Measurements from ENCODE around the gene RPS6KA1.

RPS6KA1 gene

DNA sequence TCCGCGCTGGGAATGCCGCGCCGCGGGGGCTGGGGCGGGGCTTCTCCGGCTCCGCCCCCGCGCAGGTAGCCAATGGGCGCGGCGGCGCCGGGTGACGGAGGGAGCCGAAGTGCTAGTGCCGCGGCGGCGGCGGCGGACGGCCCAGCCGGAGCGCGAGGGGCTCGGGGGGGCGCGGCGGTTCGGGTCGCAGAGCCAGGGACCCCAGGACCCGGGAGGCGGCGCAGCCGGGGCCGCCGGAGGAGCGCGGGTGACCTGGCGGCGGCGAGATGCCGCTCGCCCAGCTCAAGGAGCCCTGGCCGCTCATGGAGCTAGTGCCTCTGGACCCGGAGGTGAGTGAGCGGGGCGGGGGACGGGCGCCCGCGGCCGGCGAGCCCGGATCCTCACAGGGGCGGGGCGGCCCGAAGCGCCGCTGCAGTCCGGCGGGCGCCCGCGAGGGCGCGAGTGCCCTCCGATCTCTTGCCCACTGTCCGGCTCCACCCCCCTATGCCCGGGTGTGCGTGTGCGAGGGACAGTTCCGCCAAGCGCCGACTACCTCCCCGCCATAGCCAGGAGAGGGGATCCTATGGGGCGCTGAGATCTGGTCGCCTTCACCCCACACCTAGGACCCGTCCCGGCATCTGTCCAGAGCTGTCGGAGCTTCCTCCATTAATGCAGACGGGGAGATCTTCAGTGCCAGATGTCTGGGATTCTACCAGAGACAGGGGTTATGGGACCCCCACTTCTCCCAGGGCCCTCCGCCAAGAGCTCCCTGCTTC, at the start of gene RPS6KA1:
TSS of gene RPS6KA1 (plus strand) at position 107 of the 755 bp plus-strand sequence. CDS start at position 267, 160 bp downstream.
- H3K27ac ChIP-seq, result peak within 1 kb of the TSS; percentile 79 to 99 (median 84)
- TF ChIP-seq Cebpa-rat (IDR thresholded peaks at IDR 0.05), result no peak
- peak within 1 kb of the TSS; percentile 84 to 99 (median 96) for H3K4me3 ChIP-seq
- H3K36me3 ChIP-seq, result peaks cover 0 to 15% (median 5%) of the 10 kb centered on the region in 11 experiments; a peak in 7 of 22 replicates
- no peaks in the 10 kb centered on the region for H3K9me3 ChIP-seq (replicated peaks in 1 of 11)
- peak within 1 kb of the TSS; percentile 97 to 100 (median 99) for H3K4me2 ChIP-seq
- H4K20me1 ChIP-seq, result peaks cover 4 to 42% (median 23%) of the 10 kb centered on the region in 11 experiments; a peak in 16 of 22 replicates
- peak within 1 kb of the TSS; percentile 88 to 96 (median 91) for H3K9ac ChIP-seq
- H3K4me1 ChIP-seq, result peaks cover 46 to 55% (median 51%) of the 10 kb centered on the region in 10 experiments
- H3K27me3 ChIP-seq, result no peaks in the 10 kb centered on the region

DNA sequence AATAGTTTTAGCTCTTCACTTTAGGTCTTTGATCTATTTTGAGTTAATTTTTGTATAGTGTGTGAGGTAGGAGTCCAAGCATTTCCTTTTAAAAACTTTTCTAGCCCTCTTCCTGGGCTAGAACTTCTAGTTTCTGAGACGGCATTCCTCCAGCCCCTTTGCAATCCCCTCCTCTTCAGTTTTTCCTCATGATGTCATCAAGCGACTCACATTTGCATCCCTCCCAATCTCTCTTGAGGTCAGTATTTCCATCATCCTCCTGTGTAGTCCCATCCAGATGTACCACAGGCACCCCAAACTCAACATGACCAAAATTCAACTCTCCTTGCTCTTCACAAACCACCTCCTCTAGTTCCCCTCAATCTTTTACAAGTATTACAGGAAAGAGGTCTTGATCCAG, 46.6 kb upstream of the RPS6KA1 start:
- peaks cover 0 to 11% (median 0%) of the 10 kb centered on the region in 11 experiments; a peak in 3 of 22 replicates for H4K20me1 ChIP-seq
- TF ChIP-seq Cebpa-rat (IDR thresholded peaks at IDR 0.05), result no peak
- H3K9ac ChIP-seq, result no peak overlapping the region
- H3K9me3 ChIP-seq (replicated peaks in 1 of 11), result no peaks in the 10 kb centered on the region
- no peaks in the 10 kb centered on the region for H3K27me3 ChIP-seq
- no peak overlapping the region for H3K4me2 ChIP-seq
- no peak overlapping the region for H3K4me3 ChIP-seq
- peaks cover 12 to 47% (median 28%) of the 10 kb centered on the region in 11 experiments for H3K36me3 ChIP-seq
- 0 out of 22 replicates have a peak overlapping the region, but pooled peaks of 1 of the 11 experiments have one; percentile 4 for H3K27ac ChIP-seq
- peaks cover 0 to 27% (median 17%) of the 10 kb centered on the region in 10 experiments; a peak in 17 of 20 replicates for H3K4me1 ChIP-seq

DNA sequence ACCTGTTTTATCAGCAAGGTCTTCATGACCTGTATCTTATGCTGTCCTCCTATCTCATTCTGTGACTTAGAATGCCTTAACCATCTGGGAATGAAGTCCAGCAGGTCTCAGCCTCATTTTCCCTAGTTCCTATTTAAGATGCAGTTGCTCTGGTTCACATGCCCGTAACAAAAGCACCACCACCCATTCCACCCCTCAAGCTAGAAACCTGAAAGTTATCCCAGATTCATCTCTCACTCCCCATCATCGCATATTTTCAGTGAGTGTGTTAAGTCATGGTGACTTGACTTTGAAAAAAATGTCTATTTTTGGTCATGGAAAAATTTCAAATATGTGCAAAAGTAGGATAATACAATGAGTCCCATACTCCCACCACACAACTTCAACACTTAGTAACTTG, 45.6 kb upstream of the RPS6KA1 start:
- H3K27me3 ChIP-seq, result no peaks in the 10 kb centered on the region
- peaks cover 7 to 38% (median 22%) of the 10 kb centered on the region in 11 experiments; a peak in 20 of 22 replicates for H3K36me3 ChIP-seq
- no peak overlapping the region for H3K27ac ChIP-seq
- peaks cover 0 to 10% (median 0%) of the 10 kb centered on the region in 11 experiments; a peak in 2 of 22 replicates for H4K20me1 ChIP-seq
- no peak for TF ChIP-seq Cebpa-rat (IDR thresholded peaks at IDR 0.05)
- peaks cover 0 to 27% (median 17%) of the 10 kb centered on the region in 10 experiments; a peak in 17 of 20 replicates for H3K4me1 ChIP-seq
- no peak overlapping the region for H3K4me3 ChIP-seq
- no peaks in the 10 kb centered on the region for H3K9me3 ChIP-seq (replicated peaks in 1 of 11)
- H3K4me2 ChIP-seq, result no peak overlapping the region
- no peak overlapping the region for H3K9ac ChIP-seq

DNA sequence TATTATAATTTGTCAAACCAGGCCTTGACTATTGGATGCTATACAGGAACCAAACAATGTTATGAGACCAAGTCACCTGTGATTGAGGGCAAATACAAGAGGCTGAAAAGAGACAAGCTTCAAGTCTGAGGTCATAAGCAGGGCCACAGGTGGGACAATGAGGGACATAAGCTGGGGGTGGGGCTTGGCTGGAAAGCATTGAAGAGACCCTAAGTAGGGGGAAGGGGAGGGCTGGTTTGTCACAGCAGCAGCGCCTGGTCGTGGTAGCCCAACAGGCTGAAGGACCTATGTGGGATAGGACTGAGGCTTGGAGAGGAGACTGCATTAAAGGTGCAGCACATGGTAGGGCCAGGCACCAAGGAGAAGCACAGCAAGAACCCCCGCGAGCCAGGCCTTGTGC, 39.4 kb upstream of the RPS6KA1 start:
- Histone ChIP-seq H3K4me3 (no peak overlapping the region), H3K9me3 (replicated peaks in 1 of 11) (no peaks in the 10 kb centered on the region), H4K20me1 (no peaks in the 10 kb centered on the region), H3K4me2 (no peak overlapping the region), H3K4me1 (peaks cover 0 to 29% (median 4%) of the 10 kb centered on the region in 10 experiments; a peak in 9 of 20 replicates), H3K9ac (no peak overlapping the region), H3K36me3 (no peaks in the 10 kb centered on the region), H3K27me3 (no peaks in the 10 kb centered on the region), H3K27ac (no peak overlapping the region)
- no peak for TF ChIP-seq Cebpa-rat (IDR thresholded peaks at IDR 0.05)

DNA sequence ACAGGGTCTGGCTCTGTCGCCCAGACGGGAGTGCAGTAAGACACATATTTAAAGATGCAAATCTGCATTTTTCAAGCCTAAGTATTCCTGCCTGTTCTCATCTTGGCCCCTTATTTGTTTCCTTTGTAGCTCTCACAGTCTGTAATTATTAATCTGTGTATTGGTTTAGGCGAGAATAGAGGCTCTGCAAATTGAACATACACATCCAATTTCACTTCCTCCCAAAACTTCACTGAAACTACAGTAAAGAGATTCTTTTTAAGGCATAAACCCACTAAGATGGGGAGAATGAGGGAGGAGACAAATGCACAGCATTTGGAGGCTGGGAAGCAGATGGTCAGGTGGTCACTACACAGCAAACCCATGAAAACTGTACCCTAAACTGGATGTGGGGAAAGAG, 36.3 kb upstream of the RPS6KA1 start:
- Histone ChIP-seq H4K20me1 (no peaks in the 10 kb centered on the region), H3K9ac (no peak overlapping the region), H3K4me2 (peak overlapping the region in 4 of 11 experiments; percentile 2 to 54 (median 44); a peak in 6 of 22 replicates), H3K27ac (no peak overlapping the region), H3K36me3 (no peaks in the 10 kb centered on the region), H3K27me3 (no peaks in the 10 kb centered on the region), H3K9me3 (replicated peaks in 1 of 11) (no peaks in the 10 kb centered on the region), H3K4me3 (no peak overlapping the region), H3K4me1 (peaks cover 0 to 32% (median 13%) of the 10 kb centered on the region in 10 experiments; a peak in 16 of 20 replicates)
- TF ChIP-seq Cebpa-rat (IDR thresholded peaks at IDR 0.05), result no peak

DNA sequence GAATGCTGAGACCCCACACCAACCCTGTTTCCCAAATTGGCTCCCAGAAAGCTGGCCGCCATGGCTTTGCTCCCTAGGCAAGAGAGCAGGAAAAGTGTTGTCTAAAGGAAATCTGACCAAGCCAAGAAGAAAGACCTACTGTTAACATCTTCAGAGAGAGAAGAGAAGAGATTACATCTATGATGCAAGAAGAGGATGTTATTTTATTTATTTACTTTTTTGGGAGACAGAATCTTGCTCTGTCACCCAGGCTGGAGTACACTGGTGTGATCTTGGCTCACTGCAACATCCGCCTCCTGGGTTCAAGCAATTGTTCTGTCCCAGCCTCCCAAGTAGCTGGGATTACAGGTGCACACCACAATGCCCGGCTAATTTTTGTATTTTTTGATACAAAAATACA, 35.6 kb upstream of the RPS6KA1 start:
- H3K4me2 ChIP-seq, result peak overlapping the region in 4 of 11 experiments; percentile 2 to 54 (median 44); a peak in 6 of 22 replicates
- peaks cover 0 to 5% (median 0%) of the 10 kb centered on the region in 11 experiments; a peak in 2 of 22 replicates for H4K20me1 ChIP-seq
- H3K9me3 ChIP-seq (replicated peaks in 1 of 11), result no peaks in the 10 kb centered on the region
- peaks cover 3 to 37% (median 16%) of the 10 kb centered on the region in 10 experiments; a peak in 19 of 20 replicates for H3K4me1 ChIP-seq
- no peak overlapping the region for H3K4me3 ChIP-seq
- H3K27ac ChIP-seq, result no peak overlapping the region
- no peaks in the 10 kb centered on the region for H3K36me3 ChIP-seq
- H3K9ac ChIP-seq, result no peak overlapping the region
- TF ChIP-seq Cebpa-rat (IDR thresholded peaks at IDR 0.05), result no peak
- no peaks in the 10 kb centered on the region for H3K27me3 ChIP-seq

DNA sequence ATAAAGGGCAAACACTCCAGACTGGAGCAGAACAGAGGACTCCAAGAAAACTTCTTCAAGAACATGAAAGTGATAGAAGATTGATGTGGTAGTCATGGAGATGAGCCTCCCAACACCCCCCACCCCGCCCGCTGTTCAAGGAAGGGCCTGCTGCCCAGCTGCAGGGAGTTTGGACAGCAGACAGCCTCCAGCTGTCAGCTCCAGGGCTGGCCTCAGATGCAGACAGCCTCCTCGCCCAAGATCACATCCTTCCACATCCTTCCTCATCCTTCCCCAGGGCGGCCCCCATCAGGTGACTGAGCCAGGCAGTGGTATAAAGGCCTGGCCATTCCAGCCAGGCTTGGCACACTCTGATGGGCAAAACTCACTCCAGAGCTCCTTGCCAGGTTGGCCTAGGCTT, 32.7 kb upstream of the RPS6KA1 start:
- H3K27me3 ChIP-seq, result no peaks in the 10 kb centered on the region

DNA sequence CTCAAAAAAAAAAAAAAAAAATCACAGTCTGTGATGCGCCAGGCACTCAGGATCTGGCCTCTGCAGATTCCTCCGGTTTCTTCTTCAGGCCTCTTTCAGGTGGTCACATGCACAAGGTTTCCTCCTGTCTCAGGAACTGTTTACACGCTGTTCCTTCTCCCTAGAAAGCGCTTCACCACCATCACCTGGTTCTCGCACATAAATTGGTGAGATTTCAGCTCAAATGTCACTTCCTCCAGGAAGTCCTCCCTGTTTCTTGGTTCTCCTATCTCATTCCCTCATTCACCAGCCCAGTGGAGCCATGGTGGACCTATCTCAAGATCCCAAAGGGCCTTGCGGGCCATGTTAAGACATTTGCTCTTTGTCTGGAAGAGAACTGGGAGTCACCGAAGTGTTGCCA, 30.7 kb upstream of the RPS6KA1 start:
- Histone ChIP-seq H3K27ac (no peak overlapping the region), H3K4me3 (no peak overlapping the region), H3K4me2 (peak overlapping the region; percentile 89 to 100 (median 98); a peak in 17 of 22 replicates), H3K9me3 (replicated peaks in 1 of 11) (no peaks in the 10 kb centered on the region), H3K36me3 (no peaks in the 10 kb centered on the region), H3K27me3 (no peaks in the 10 kb centered on the region), H3K4me1 (peaks cover 31 to 47% (median 39%) of the 10 kb centered on the region in 10 experiments), H3K9ac (peak overlapping the region in 2 of 11 experiments; percentile 2 to 95; a peak in 1 of 22 replicates), H4K20me1 (peaks cover 0 to 7% (median 0%) of the 10 kb centered on the region in 11 experiments; a peak in 2 of 22 replicates)
- TF ChIP-seq Cebpa-rat (IDR thresholded peaks at IDR 0.05), result no peak

More for the DNA sequence above, 32.7 kb upstream of the RPS6KA1 start:
- Histone ChIP-seq H3K9me3 (replicated peaks in 1 of 11) (no peaks in the 10 kb centered on the region), H3K4me3 (no peak overlapping the region), H3K27ac (no peak overlapping the region), H3K4me1 (peaks cover 26 to 56% (median 39%) of the 10 kb centered on the region in 10 experiments), H3K36me3 (no peaks in the 10 kb centered on the region), H3K4me2 (peak overlapping the region in 6 of 11 experiments; percentile 3 to 59 (median 32); a peak in 8 of 22 replicates), H3K9ac (peak overlapping the region in 2 of 11 experiments; percentile 28 to 45; a peak in 1 of 22 replicates), H4K20me1 (peaks cover 0 to 7% (median 0%) of the 10 kb centered on the region in 11 experiments; a peak in 2 of 22 replicates)
- TF ChIP-seq Cebpa-rat (IDR thresholded peaks at IDR 0.05), result no peak
